Natural killer cell (primary cell): ENCODE data around the gene KYNU. TPM values are rescaled to one million over a fixed set of nuclear protein-coding genes. Genes with fewer than 3 reads are reported as not detected.

ENCODE experiments used
- ATAC-seq, 3 donors: fragments of 150-1000 bp in 2 of 3; fragments of 200-7000 bp in 1 of 3; cut with Tn5 transposase; 1 replicate in 1 of 3; 2 replicates in 2 of 3; pipeline ENCODE4 v1.10.0; 2021; ENCODE audit warnings: mild to moderate bottlenecking in 2 of 3, moderate library complexity in 2 of 3
- DNase-seq, 2 donors: peaks; one replicate each; pipeline versions ENCODE4 v3.0.0 to v3.0.0-alpha.2; 2013 to 2021; ENCODE audit warnings: mixed read lengths in 1 of 2
- H3K27ac ChIP-seq: one replicate; pipeline ENCODE4 v1.5.1; 2013; ENCODE audit warnings: mild to moderate bottlenecking, low read length
- H3K27me3 ChIP-seq: one replicate; pipeline ENCODE4 v1.6.1; 2013; ENCODE audit warnings: low read length; ENCODE audit not compliant: control insufficient read depth, insufficient read depth
- H3K36me3 ChIP-seq: one replicate; pipeline ENCODE4 v1.6.1; 2013; ENCODE audit warnings: low read length; ENCODE audit not compliant: control insufficient read depth, insufficient read depth
- H3K4me1 ChIP-seq: one replicate; pipeline ENCODE4 v1.6.1; 2013; ENCODE audit warnings: low read length; ENCODE audit not compliant: control insufficient read depth, insufficient read depth
- H3K4me3 ChIP-seq: one replicate; pipeline ENCODE4 v1.5.1; 2013; ENCODE audit warnings: low read length
- H3K9me3 ChIP-seq: one replicate; pipeline ENCODE4 v1.6.1; 2013; ENCODE audit warnings: low read length; ENCODE audit not compliant: control insufficient read depth, insufficient read depth
- H3K27ac Mint-ChIP-seq, 2 donors: one replicate each; pipeline ENCODE4 v1.8.0; 2022; ENCODE audit warnings: mild to moderate bottlenecking in 2 of 2, mixed read lengths in 2 of 2, moderate library complexity in 1 of 2
- H3K27me3 Mint-ChIP-seq, 2 donors: one replicate each; pipeline ENCODE4 v1.8.0; 2022; ENCODE audit warnings: low read depth in 2 of 2, mixed read lengths in 2 of 2
- H3K36me3 Mint-ChIP-seq: one replicate; pipeline ENCODE4 v1.8.0; 2022; ENCODE audit warnings: mixed read lengths
- H3K4me1 Mint-ChIP-seq, 2 donors: one replicate each; pipeline ENCODE4 v1.8.0; 2022; ENCODE audit warnings: mixed read lengths in 2 of 2
- H3K4me3 Mint-ChIP-seq: one replicate; pipeline ENCODE4 v1.8.0; 2022; ENCODE audit warnings: mild to moderate bottlenecking, moderate library complexity, mixed read lengths
- H3K9me3 Mint-ChIP-seq, 2 donors: one replicate each; pipeline ENCODE4 v1.8.0; 2022; ENCODE audit warnings: mixed read lengths in 2 of 2
- CTCF ChIP-seq: fragments of 200-600 bp; IDR thresholded peaks from one replicate; pipeline ENCODE4 v1.8.0; 2022; ENCODE audit warnings: antibody characterized with exemption
- whole genome bisulfite sequencing: methylation state at CpG from one replicate; pipeline ENCODE4 v1.1.7; 2013; ENCODE audit warnings: missing lambda C conversion rate; ENCODE audit not compliant: insufficient coverage; 5-methylcytosine and 5-hydroxymethylcytosine counted together
- intact Hi-C: fragments of 100-400 bp; cut with micrococcal nuclease; formaldehyde crosslinking; loops from one replicate; pipeline ENCODE4 v1.14.2; 2022
- total RNA-seq, 4 donors: library from RNA; stranded (reverse); fragments of 120-200 nt in 1 of 4; gene quantifications; one replicate each; pipeline versions ENCODE4 v1.2.3 to v1.2.4, GENCODE V29; 2013 to 2022

The KYNU gene
- total RNA-seq, 3 donors from 2014 or later (not counting 1 experiment from before 2014, with no cell fraction given) = 0.82 to 3.6 (median 3.3) TPM

GRCh38 chr2:142993771-142994170 is 116.3 kb downstream of the KYNU start:
- intact Hi-C loops = no loop called here
- Histone ChIP-seq H3K4me3 (no peak overlapping the region), H3K27me3 (peaks cover 5% of the 10 kb centered on the region), H3K4me1 (no peaks in the 10 kb centered on the region), H3K36me3 (no peaks in the 10 kb centered on the region), H3K9me3 (no peaks in the 10 kb centered on the region), H3K27ac (no peak overlapping the region)
- no peak overlapping the region for H3K27ac Mint-ChIP-seq
- H3K9me3 Mint-ChIP-seq = no peaks in the 10 kb centered on the region
- WGBS = no CpG with 5 or more reads among the region's 2 CpGs
- H3K36me3 Mint-ChIP-seq = no peaks in the 10 kb centered on the region
- no peak for TF ChIP-seq CTCF
- peaks cover 8 to 18% of the 10 kb centered on the region in 2 donors for H3K27me3 Mint-ChIP-seq
- DNase-seq (no peak), ATAC-seq (no peak)
- no peak overlapping the region for H3K4me3 Mint-ChIP-seq
- H3K4me1 Mint-ChIP-seq = peaks cover 0 to 5% of the 10 kb centered on the region in 2 donors

- no peaks in the 10 kb centered on the region for H3K4me1 ChIP-seq
- no peak overlapping the region for H3K4me3 ChIP-seq
- no peak overlapping the region for H3K27ac ChIP-seq
- no peak for DNase-seq
- Mint-ChIP-seq H3K4me3 (no peak overlapping the region), H3K36me3 (no peaks in the 10 kb centered on the region), H3K9me3 (no peaks in the 10 kb centered on the region), H3K27me3 (peaks cover 8 to 16% of the 10 kb centered on the region in 2 donors), H3K27ac (no peak overlapping the region), H3K4me1 (no peaks in the 10 kb centered on the region)
- no peak for TF ChIP-seq CTCF
- no peak for ATAC-seq
- no peaks in the 10 kb centered on the region for H3K36me3 ChIP-seq
- peaks cover 5% of the 10 kb centered on the region for H3K27me3 ChIP-seq
- WGBS = 86% methylated on average over 2 of the region's 2 CpGs
- H3K9me3 ChIP-seq = no peaks in the 10 kb centered on the region
- intact Hi-C loops = no loop called here
Observed at GRCh38 chr2:142994665-142995064, 117.2 kb downstream of the KYNU start.

- H3K9me3 Mint-ChIP-seq = no peaks in the 10 kb centered on the region
- Histone ChIP-seq H3K27me3 (peaks cover 5% of the 10 kb centered on the region), H3K4me3 (no peak overlapping the region), H3K36me3 (no peaks in the 10 kb centered on the region), H3K4me1 (no peaks in the 10 kb centered on the region), H3K9me3 (no peaks in the 10 kb centered on the region), H3K27ac (no peak overlapping the region)
- ATAC-seq (no peak), DNase-seq (no peak)
- no peaks in the 10 kb centered on the region for H3K4me1 Mint-ChIP-seq
- no peak for TF ChIP-seq CTCF
- H3K4me3 Mint-ChIP-seq = no peak overlapping the region
- intact Hi-C loops = no loop called here
- no peaks in the 10 kb centered on the region for H3K36me3 Mint-ChIP-seq
- WGBS = no CpG with 5 or more reads among the region's 1 CpG
- H3K27me3 Mint-ChIP-seq = peaks cover 11 to 16% of the 10 kb centered on the region in 2 donors
- H3K27ac Mint-ChIP-seq = no peak overlapping the region
Observed at GRCh38 chr2:142997231-142997630, 119.8 kb downstream of the KYNU start.

- intact Hi-C loops = no loop called here
- Histone ChIP-seq H3K27me3 (peaks cover 3% of the 10 kb centered on the region), H3K36me3 (no peaks in the 10 kb centered on the region), H3K9me3 (no peaks in the 10 kb centered on the region), H3K4me3 (no peak overlapping the region), H3K27ac (no peak overlapping the region), H3K4me1 (no peaks in the 10 kb centered on the region)
- peaks cover 11 to 22% of the 10 kb centered on the region in 2 donors for H3K27me3 Mint-ChIP-seq
- ATAC-seq (no peak), DNase-seq (no peak)
- no peak overlapping the region for H3K27ac Mint-ChIP-seq
- no peak overlapping the region for H3K4me3 Mint-ChIP-seq
- 93% methylated on average over 2 of the region's 2 CpGs for WGBS
- no peaks in the 10 kb centered on the region for H3K9me3 Mint-ChIP-seq
- H3K36me3 Mint-ChIP-seq = no peaks in the 10 kb centered on the region
- TF ChIP-seq CTCF = no peak
- no peaks in the 10 kb centered on the region for H3K4me1 Mint-ChIP-seq
Observed at GRCh38 chr2:143000599-143000998, 123.1 kb downstream of the KYNU start.
